K562 treated with DMSO at 1 percent for 48 hours (cell line): ENCODE results near the gene POLR2L. TPM values are rescaled to one million over a fixed set of nuclear protein-coding genes. Genes with fewer than 3 reads are reported as not detected.

Experiments used
- total RNA-seq: library from RNA; unstranded; fragments of 300-600 nt; gene quantifications from 2 replicates; pipeline ENCODE4 v1.2.3, GENCODE V29; 2022; ENCODE audit warnings: low replicate concordance; ENCODE audit errors: extremely low read depth

POLR2L gene
- not detected in 2 replicates for total RNA-seq

GRCh38 chr11:842370-843002 is at the start of gene POLR2L, which contains the start of gene TSPAN4:
Gene POLR2L, minus strand, starts transcription at chr11:842529. Its CDS starts 21 bp downstream, at chr11:842508.
Gene TSPAN4, plus strand, starts transcription at chr11:842852. Its CDS starts 7,453 bp downstream, at chr11:850305.

GRCh38 chr11:832529-833113 is 9.7 kb downstream of the POLR2L start, which contains the start of gene CD151:
Gene CD151, plus strand, starts transcription at chr11:832952. Its CDS starts 3,118 bp downstream, at chr11:836070.

GRCh38 chr11:827897-828192 is 14.5 kb downstream of the POLR2L start, which contains the start of gene CRACR2B:
Gene CRACR2B, plus strand, starts transcription at chr11:827919. Its CDS starts 689 bp downstream, at chr11:828608.

GRCh38 chr11:818396-819128 is 23.8 kb downstream of the POLR2L start, which contains the start of gene PNPLA2:
Gene PNPLA2, plus strand, starts transcription at chr11:818914. Its CDS starts 805 bp downstream, at chr11:819719.

GRCh38 chr11:809287-810039 is 32.9 kb downstream of the POLR2L start, which contains the start of gene RPLP2:
Gene RPLP2, plus strand, starts transcription at chr11:809967. Its CDS starts 268 bp downstream, at chr11:810235.

GRCh38 chr11:798093-798713 is 44.1 kb downstream of the POLR2L start, which contains the start of gene SLC25A22:
Gene SLC25A22, minus strand, starts transcription at chr11:798281. Its CDS starts 3,275 bp downstream, at chr11:795006.

GRCh38 chr11:789943-790342 is 52.4 kb downstream of the POLR2L start, which contains the start of gene CEND1:
Gene CEND1, minus strand, starts transcription at chr11:790090. Its CDS starts 1,514 bp downstream, at chr11:788576.

Other genes starting within 250 kb of the POLR2L start
- not detected in 2 replicates for gene IRF7, start 226.6 kb downstream of the POLR2L start, total RNA-seq
- not detected in 2 replicates for gene CDHR5, start 217.6 kb downstream of the POLR2L start, total RNA-seq
- not detected in 2 replicates for gene SCT, start 215.3 kb downstream of the POLR2L start, total RNA-seq
- gene DRD4, start 205.3 kb downstream of the POLR2L start, total RNA-seq, result not detected in 2 replicates
- not detected in 2 replicates for gene DEAF1, start 147.3 kb downstream of the POLR2L start, total RNA-seq
- not detected in 2 replicates for gene TMEM80, start 146.7 kb downstream of the POLR2L start, total RNA-seq
- gene EPS8L2, start 136.3 kb downstream of the POLR2L start, total RNA-seq, result not detected in 2 replicates
- 394 TPM in 1 of 2 replicates, not detected in the other for gene TALDO1, start 95.1 kb downstream of the POLR2L start, total RNA-seq
- not detected in 2 replicates for gene GATD1, start 65.0 kb downstream of the POLR2L start, total RNA-seq
- gene CEND1, start 52.4 kb downstream of the POLR2L start, total RNA-seq, result not detected in 2 replicates
- gene SLC25A22, start 44.2 kb downstream of the POLR2L start, total RNA-seq, result not detected in 2 replicates
- not detected in 2 replicates for gene PIDD1, start 37.3 kb downstream of the POLR2L start, total RNA-seq
- not detected in 2 replicates for gene RPLP2, start 32.6 kb downstream of the POLR2L start, total RNA-seq
- 265 TPM in 1 of 2 replicates, not detected in the other for gene PNPLA2, start 23.6 kb downstream of the POLR2L start, total RNA-seq
- not detected in 2 replicates for gene CRACR2B, start 14.6 kb downstream of the POLR2L start, total RNA-seq
- 775 TPM in 1 of 2 replicates, not detected in the other for gene CD151, start 9.6 kb downstream of the POLR2L start, total RNA-seq
- not detected in 2 replicates for gene TSPAN4, start 323 bp upstream of the POLR2L start, total RNA-seq
- not detected in 2 replicates for gene CHID1, start 68.3 kb upstream of the POLR2L start, total RNA-seq
- gene AP2A2, start 83.3 kb upstream of the POLR2L start, total RNA-seq, result not detected in 2 replicates
- not detected in 2 replicates for gene MUC6, start 194.2 kb upstream of the POLR2L start, total RNA-seq
- gene MUC2, start 232.3 kb upstream of the POLR2L start, total RNA-seq, result not detected in 2 replicates